ENCODE data around the gene JCAD. TPM values are rescaled to one million over a fixed set of nuclear protein-coding genes. Genes with fewer than 3 reads are reported as not detected.

Gene JCAD
- total and polyA plus RNA-seq, 3 experiments from 2014 or later = 0.02 to 0.04 TPM; not detected in 1

- peaks cover 0 to 7% (median 3%) of the 10 kb centered on the region in 5 donors for H3K9me3 Mint-ChIP-seq
- no peaks in the 10 kb centered on the region for H3K36me3 ChIP-seq (ENCODE audit: insufficient read depth, low read length)
- DNase-seq = no peak
- POLR2A ChIA-PET = no interaction called here
- peaks cover 33 to 54% of the 10 kb centered on the region in 2 donors for H3K27me3 Mint-ChIP-seq
- H3K4me3 Mint-ChIP-seq = no peak overlapping the region
- no peak overlapping the region for H3K27ac Mint-ChIP-seq
- peaks cover 15 to 22% (median 18%) of the 10 kb centered on the region in 3 donors for H3K4me1 Mint-ChIP-seq
- H3K36me3 Mint-ChIP-seq = no peaks in the 10 kb centered on the region
- H3K9me3 ChIP-seq (ENCODE audit: low read length) = no peaks in the 10 kb centered on the region
- H3K27ac ChIP-seq (ENCODE audit: low read depth, low read length) = no peak overlapping the region
- no peak overlapping the region for H3K4me3 ChIP-seq (ENCODE audit: low read length)
- H3K27me3 ChIP-seq (ENCODE audit: insufficient read depth, low read length, poor library complexity, severe bottlenecking) = peaks cover 16% of the 10 kb centered on the region
- H3K4me1 ChIP-seq (ENCODE audit: insufficient read depth, low read length) = peaks cover 18% of the 10 kb centered on the region
- CTCF ChIA-PET = no interaction called here
These were observed 36.8 kb downstream of the JCAD start for GRCh38 chr10:30022590-30022989.

GRCh38 chr10:30019468-30019867, 39.9 kb downstream of the JCAD start:
- H3K4me1 Mint-ChIP-seq = peaks cover 0 to 3% (median 0%) of the 10 kb centered on the region in 3 donors
- Histone ChIP-seq H3K9me3 (ENCODE audit: low read length) (no peaks in the 10 kb centered on the region), H3K27me3 (ENCODE audit: insufficient read depth, low read length, poor library complexity, severe bottlenecking) (peaks cover 13% of the 10 kb centered on the region), H3K36me3 (ENCODE audit: insufficient read depth, low read length) (no peaks in the 10 kb centered on the region), H3K4me1 (ENCODE audit: insufficient read depth, low read length) (no peaks in the 10 kb centered on the region), H3K4me3 (ENCODE audit: low read length) (no peak overlapping the region), H3K27ac (ENCODE audit: low read depth, low read length) (no peak overlapping the region)
- H3K4me3 Mint-ChIP-seq = no peak overlapping the region
- ChIA-PET POLR2A (no interaction called here), CTCF (no interaction called here)
- DNase-seq = no peak
- H3K36me3 Mint-ChIP-seq = no peaks in the 10 kb centered on the region
- no peak overlapping the region for H3K27ac Mint-ChIP-seq
- peaks cover 24 to 72% of the 10 kb centered on the region in 2 donors for H3K27me3 Mint-ChIP-seq
- H3K9me3 Mint-ChIP-seq = peaks cover 0 to 2% (median 0%) of the 10 kb centered on the region in 5 donors

GRCh38 chr10:30018496-30018895, 40.9 kb downstream of the JCAD start:
- Mint-ChIP-seq H3K9me3 (no peaks in the 10 kb centered on the region), H3K4me1 (no peaks in the 10 kb centered on the region), H3K27me3 (peaks cover 24 to 72% of the 10 kb centered on the region in 2 donors), H3K27ac (no peak overlapping the region), H3K36me3 (no peaks in the 10 kb centered on the region), H3K4me3 (no peak overlapping the region)
- Histone ChIP-seq H3K4me3 (ENCODE audit: low read length) (no peak overlapping the region), H3K4me1 (ENCODE audit: insufficient read depth, low read length) (no peaks in the 10 kb centered on the region), H3K9me3 (ENCODE audit: low read length) (no peaks in the 10 kb centered on the region), H3K27me3 (ENCODE audit: insufficient read depth, low read length, poor library complexity, severe bottlenecking) (peaks cover 13% of the 10 kb centered on the region), H3K36me3 (ENCODE audit: insufficient read depth, low read length) (no peaks in the 10 kb centered on the region), H3K27ac (ENCODE audit: low read depth, low read length) (no peak overlapping the region)
- CTCF ChIA-PET = no interaction called here
- POLR2A ChIA-PET = interaction anchor here (0.6 kb wide), 1 partner anchor 572 kb away, joined by 3 read pairs; no protein-coding TSS in a partner anchor
- DNase-seq = no peak

- Mint-ChIP-seq H3K27me3 (peaks cover 21 to 74% of the 10 kb centered on the region in 2 donors), H3K4me3 (no peak overlapping the region), H3K9me3 (no peaks in the 10 kb centered on the region), H3K27ac (no peak overlapping the region), H3K36me3 (no peaks in the 10 kb centered on the region), H3K4me1 (no peaks in the 10 kb centered on the region)
- Histone ChIP-seq H3K27ac (ENCODE audit: low read depth, low read length) (no peak overlapping the region), H3K4me3 (ENCODE audit: low read length) (no peak overlapping the region), H3K4me1 (ENCODE audit: insufficient read depth, low read length) (no peaks in the 10 kb centered on the region), H3K27me3 (ENCODE audit: insufficient read depth, low read length, poor library complexity, severe bottlenecking) (peaks cover 13% of the 10 kb centered on the region), H3K9me3 (ENCODE audit: low read length) (no peaks in the 10 kb centered on the region), H3K36me3 (ENCODE audit: insufficient read depth, low read length) (no peaks in the 10 kb centered on the region)
- no peak for DNase-seq
- POLR2A ChIA-PET = interaction anchor here (0.6 kb wide), 1 partner anchor 573 kb away, joined by 3 read pairs; no protein-coding TSS in a partner anchor
- CTCF ChIA-PET = no interaction called here
These were observed 41.4 kb downstream of the JCAD start for GRCh38 chr10:30017966-30018365.

GRCh38 chr10:30017556-30017955, 41.8 kb downstream of the JCAD start:
- H3K4me3 ChIP-seq (ENCODE audit: low read length) = no peak overlapping the region
- no peaks in the 10 kb centered on the region for H3K9me3 Mint-ChIP-seq
- POLR2A ChIA-PET = no interaction called here
- H3K36me3 ChIP-seq (ENCODE audit: insufficient read depth, low read length) = no peaks in the 10 kb centered on the region
- H3K4me1 Mint-ChIP-seq = no peaks in the 10 kb centered on the region
- H3K36me3 Mint-ChIP-seq = no peaks in the 10 kb centered on the region
- H3K27me3 Mint-ChIP-seq = peaks cover 21 to 78% of the 10 kb centered on the region in 2 donors
- no peak overlapping the region for H3K27ac Mint-ChIP-seq
- DNase-seq = no peak
- H3K9me3 ChIP-seq (ENCODE audit: low read length) = no peaks in the 10 kb centered on the region
- no peak overlapping the region for H3K27ac ChIP-seq (ENCODE audit: low read depth, low read length)
- H3K27me3 ChIP-seq (ENCODE audit: insufficient read depth, low read length, poor library complexity, severe bottlenecking) = peaks cover 13% of the 10 kb centered on the region
- CTCF ChIA-PET = no interaction called here
- no peaks in the 10 kb centered on the region for H3K4me1 ChIP-seq (ENCODE audit: insufficient read depth, low read length)
- H3K4me3 Mint-ChIP-seq = no peak overlapping the region

GRCh38 chr10:30014511-30014910, 44.9 kb downstream of the JCAD start:
- CTCF ChIA-PET = interaction anchor here (1.4 kb wide), 1 partner anchor 12 kb away, joined by 4 read pairs; no protein-coding TSS in a partner anchor
- Mint-ChIP-seq H3K9me3 (no peaks in the 10 kb centered on the region), H3K4me1 (no peaks in the 10 kb centered on the region), H3K27ac (no peak overlapping the region), H3K27me3 (peaks cover 24 to 71% of the 10 kb centered on the region in 2 donors), H3K4me3 (no peak overlapping the region), H3K36me3 (no peaks in the 10 kb centered on the region)
- no peak for DNase-seq
- H3K27me3 ChIP-seq (ENCODE audit: insufficient read depth, low read length, poor library complexity, severe bottlenecking) = peaks cover 13% of the 10 kb centered on the region
- H3K27ac ChIP-seq (ENCODE audit: low read depth, low read length) = no peak overlapping the region
- no peaks in the 10 kb centered on the region for H3K36me3 ChIP-seq (ENCODE audit: insufficient read depth, low read length)
- POLR2A ChIA-PET = no interaction called here
- no peaks in the 10 kb centered on the region for H3K9me3 ChIP-seq (ENCODE audit: low read length)
- no peak overlapping the region for H3K4me3 ChIP-seq (ENCODE audit: low read length)
- H3K4me1 ChIP-seq (ENCODE audit: insufficient read depth, low read length) = no peaks in the 10 kb centered on the region

GRCh38 chr10:30013757-30014156, 45.6 kb downstream of the JCAD start:
- Mint-ChIP-seq H3K36me3 (no peaks in the 10 kb centered on the region), H3K9me3 (no peaks in the 10 kb centered on the region), H3K4me3 (no peak overlapping the region), H3K27ac (no peak overlapping the region), H3K27me3 (peaks cover 19 to 72% of the 10 kb centered on the region in 2 donors), H3K4me1 (no peaks in the 10 kb centered on the region)
- no peaks in the 10 kb centered on the region for H3K4me1 ChIP-seq (ENCODE audit: insufficient read depth, low read length)
- H3K27ac ChIP-seq (ENCODE audit: low read depth, low read length) = no peak overlapping the region
- H3K27me3 ChIP-seq (ENCODE audit: insufficient read depth, low read length, poor library complexity, severe bottlenecking) = peaks cover 12% of the 10 kb centered on the region
- no peak for DNase-seq
- H3K36me3 ChIP-seq (ENCODE audit: insufficient read depth, low read length) = no peaks in the 10 kb centered on the region
- no peaks in the 10 kb centered on the region for H3K9me3 ChIP-seq (ENCODE audit: low read length)
- CTCF ChIA-PET = no interaction called here
- POLR2A ChIA-PET = no interaction called here
- no peak overlapping the region for H3K4me3 ChIP-seq (ENCODE audit: low read length)

GRCh38 chr10:30011956-30012647, 47.3 kb downstream of the JCAD start:
- H3K27ac Mint-ChIP-seq = no peak overlapping the region
- Histone ChIP-seq H3K36me3 (ENCODE audit: insufficient read depth, low read length) (no peaks in the 10 kb centered on the region), H3K4me3 (ENCODE audit: low read length) (no peak overlapping the region), H3K4me1 (ENCODE audit: insufficient read depth, low read length) (no peaks in the 10 kb centered on the region), H3K9me3 (ENCODE audit: low read length) (no peaks in the 10 kb centered on the region), H3K27ac (ENCODE audit: low read depth, low read length) (no peak overlapping the region), H3K27me3 (ENCODE audit: insufficient read depth, low read length, poor library complexity, severe bottlenecking) (peaks cover under 1% of the 10 kb centered on the region)
- CTCF ChIA-PET = interaction anchor here (1.6 to 1.8 kb wide), 3 partner anchors 11 to 15 kb away, joined by 6 to 8 read pairs (median 7); no protein-coding TSS in a partner anchor
- H3K4me1 Mint-ChIP-seq = no peaks in the 10 kb centered on the region
- no peak overlapping the region for H3K4me3 Mint-ChIP-seq
- POLR2A ChIA-PET = no interaction called here
- H3K9me3 Mint-ChIP-seq = no peaks in the 10 kb centered on the region
- no peak for DNase-seq
- H3K27me3 Mint-ChIP-seq = peaks cover 23 to 72% of the 10 kb centered on the region in 2 donors
- H3K36me3 Mint-ChIP-seq = no peaks in the 10 kb centered on the region

Measured in CD8-positive, alpha-beta memory T cell (primary cell).